Astrocyte of the cerebellum (primary cell): ENCODE results near the gene MROH2A.

Experiments
- DNase-seq: peaks from one replicate; pipeline ENCODE4 v3.0.0-alpha.2; 2011; ENCODE audit warnings: low read depth
- H3K4me3 ChIP-seq: 2 replicates; pipeline ENCODE4 v1.5.1; 2011; ENCODE audit warnings: mild to moderate bottlenecking, low read depth, low read length, moderate library complexity
- CTCF ChIP-seq: IDR thresholded peaks from 2 replicates; pipeline ENCODE4 v1.5.1; 2012; ENCODE audit warnings: low read length, low read depth, moderate library complexity, mild to moderate bottlenecking; ENCODE audit errors: missing control alignments
- in situ Hi-C: cut with HindIII; loops from 2 replicates; pipeline ENCODE4 v1.10.0; 2017; ENCODE audit warnings: low sequenced_read_pairs

Gene MROH2A

GRCh38 chr2:233792720-233793119, 14.6 kb downstream of the MROH2A start:
- no peak for DNase-seq
- no peak overlapping the region for H3K4me3 ChIP-seq
- in situ Hi-C loops, result no loop called here
- no peak for TF ChIP-seq CTCF

GRCh38 chr2:233793465-233794127, 15.5 kb downstream of the MROH2A start:
- no peak for DNase-seq
- in situ Hi-C loops, result no loop called here
- no peak for TF ChIP-seq CTCF

GRCh38 chr2:233794128-233794658, 16.1 kb downstream of the MROH2A start:
- in situ Hi-C loops, result no loop called here
- TF ChIP-seq CTCF, result no peak
- H3K4me3 ChIP-seq, result no peak overlapping the region
- no peak for DNase-seq

More at GRCh38 chr2:233793465-233794127, 15.5 kb downstream of the MROH2A start:
- H3K4me3 ChIP-seq, result no peak overlapping the region

GRCh38 chr2:233795735-233796171, 17.6 kb downstream of the MROH2A start:
- in situ Hi-C loops, result no loop called here
- H3K4me3 ChIP-seq, result no peak overlapping the region
- DNase-seq, result no peak
- TF ChIP-seq CTCF, result no peak

- no peak for TF ChIP-seq CTCF
Measured at GRCh38 chr2:233796254-233796653, 18.1 kb downstream of the MROH2A start.

GRCh38 chr2:233798335-233799086, 20.4 kb downstream of the MROH2A start:
- TF ChIP-seq CTCF, result no peak
- no peak overlapping the region for H3K4me3 ChIP-seq
- DNase-seq, result no peak
- in situ Hi-C loops, result no loop called here

More at GRCh38 chr2:233796254-233796653, 18.1 kb downstream of the MROH2A start:
- DNase-seq, result no peak
- no peak overlapping the region for H3K4me3 ChIP-seq
- in situ Hi-C loops, result no loop called here
